ENCODE results near the gene AKAP5. TPM values are rescaled to one million over a fixed set of nuclear protein-coding genes. Genes with fewer than 3 reads are reported as not detected.
A peak's percentile ranks its signal among the peaks of the same experiment; 100 is the strongest.

Gene AKAP5
- polyA plus RNA-seq, 1 donor (not counting 4 experiments of a cell fraction or from before 2014, with no cell fraction given), result 0.08 TPM

DNA sequence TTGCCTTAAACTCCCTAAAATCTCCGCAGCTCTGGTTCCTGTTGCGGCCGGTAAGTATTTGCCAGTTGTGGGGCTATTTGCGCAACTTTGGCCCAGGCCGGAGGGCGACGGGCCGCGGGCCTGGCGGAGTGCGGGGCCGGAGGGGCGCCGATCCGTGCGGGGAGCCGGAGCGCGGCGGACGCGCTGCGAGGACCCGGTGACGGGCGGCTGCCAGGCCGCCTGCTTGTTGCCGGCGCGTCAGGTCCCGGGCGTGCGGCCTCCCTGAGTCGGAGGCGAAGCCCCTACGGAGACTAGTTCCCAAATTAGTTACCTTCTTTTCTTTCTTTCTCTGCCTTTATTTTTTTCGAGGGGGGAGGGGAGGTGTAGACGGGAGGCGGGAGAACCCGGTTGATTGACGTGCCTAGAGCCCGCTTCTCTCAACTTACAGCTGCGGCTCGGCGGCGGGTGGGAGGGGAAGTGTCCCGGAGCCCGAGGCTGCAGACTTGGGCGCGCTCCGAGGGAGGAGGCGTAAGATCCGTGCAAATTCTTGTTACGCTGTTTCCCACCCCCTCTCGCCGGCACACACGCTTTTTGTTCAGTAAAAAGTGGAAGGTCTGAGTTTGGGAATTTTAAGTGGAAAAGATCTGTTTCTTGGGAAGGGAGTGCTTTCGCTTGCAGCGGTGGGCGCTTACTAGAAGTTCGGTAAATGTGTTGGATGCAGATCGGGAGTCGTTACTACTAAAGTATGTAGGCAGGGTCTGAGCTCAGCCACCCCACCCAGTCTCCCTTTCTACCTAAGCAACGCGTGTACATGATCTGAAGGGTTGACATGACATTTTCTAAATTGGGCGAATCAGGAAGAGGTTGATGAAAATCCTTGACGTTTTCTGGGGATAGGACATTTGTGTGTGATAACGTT is 39.8 kb downstream of the AKAP5 start:
- H4K20me1 ChIP-seq (ENCODE audit: control insufficient read depth, extremely low read depth, insufficient read depth, low read length), result peaks cover 5% of the 10 kb centered on the region
- peak overlapping the region; percentile 83 for H3K4me2 ChIP-seq (ENCODE audit: control insufficient read depth, extremely low read depth, insufficient read depth, low read depth, low read length)
- TF ChIP-seq EZH2 (IDR thresholded peaks at IDR 0.05; ENCODE audit: low read length), result no peak
- TF ChIP-seq, protein P1, sequence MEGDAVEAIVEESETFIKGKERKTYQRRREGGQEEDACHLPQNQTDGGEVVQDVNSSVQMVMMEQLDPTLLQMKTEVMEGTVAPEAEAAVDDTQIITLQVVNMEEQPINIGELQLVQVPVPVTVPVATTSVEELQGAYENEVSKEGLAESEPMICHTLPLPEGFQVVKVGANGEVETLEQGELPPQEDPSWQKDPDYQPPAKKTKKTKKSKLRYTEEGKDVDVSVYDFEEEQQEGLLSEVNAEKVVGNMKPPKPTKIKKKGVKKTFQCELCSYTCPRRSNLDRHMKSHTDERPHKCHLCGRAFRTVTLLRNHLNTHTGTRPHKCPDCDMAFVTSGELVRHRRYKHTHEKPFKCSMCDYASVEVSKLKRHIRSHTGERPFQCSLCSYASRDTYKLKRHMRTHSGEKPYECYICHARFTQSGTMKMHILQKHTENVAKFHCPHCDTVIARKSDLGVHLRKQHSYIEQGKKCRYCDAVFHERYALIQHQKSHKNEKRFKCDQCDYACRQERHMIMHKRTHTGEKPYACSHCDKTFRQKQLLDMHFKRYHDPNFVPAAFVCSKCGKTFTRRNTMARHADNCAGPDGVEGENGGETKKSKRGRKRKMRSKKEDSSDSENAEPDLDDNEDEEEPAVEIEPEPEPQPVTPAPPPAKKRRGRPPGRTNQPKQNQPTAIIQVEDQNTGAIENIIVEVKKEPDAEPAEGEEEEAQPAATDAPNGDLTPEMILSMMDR (optimal IDR thresholded peaks at IDR 0.05 in 1 of 3, IDR thresholded peaks at IDR 0.05 in 1 of 3, conservative IDR thresholded peaks at IDR 0.05 in 1 of 3; ENCODE audit: extremely low read depth in 1 of 3, insufficient read depth in 2 of 3, low read length in 3 of 3), result no peak
- peaks cover 3% of the 10 kb centered on the region for H3K9me1 ChIP-seq (ENCODE audit: control insufficient read depth, extremely low read depth, insufficient read depth, low read length)
- H3K27me3 ChIP-seq (ENCODE audit: control insufficient read depth, extremely low read depth, insufficient read depth, low read length), result no peaks in the 10 kb centered on the region
- DNase-seq (ENCODE audit: low read depth, low spot score), result no peak
- dilution Hi-C loops (cut with MboI; ENCODE audit: extremely low pct_ligation_motif_present, low sequenced_read_pairs), result no loop called here
- no peaks in the 10 kb centered on the region for H3K9me3 ChIP-seq (ENCODE audit: control insufficient read depth, low read depth, low read length)
- FAIRE-seq, result no peak
- peaks cover 0 to 4% of the 10 kb centered on the region in 2 experiments for H3K36me3 ChIP-seq (ENCODE audit: control insufficient read depth in 2 of 2, extremely low read depth in 1 of 2, insufficient read depth in 2 of 2, low read length in 2 of 2)
- H3K4me3 ChIP-seq (ENCODE audit: control insufficient read depth in 2 of 3, extremely low read depth in 1 of 3, insufficient read depth in 2 of 3, low read depth in 1 of 3, low read length in 3 of 3), result peak overlapping the region; percentile 66 to 88 (median 88)
- no peak overlapping the region for H2AFZ ChIP-seq (ENCODE audit: control insufficient read depth, low read length)
- peak overlapping the region; percentile 97 for H3K9ac ChIP-seq (ENCODE audit: control insufficient read depth, extremely low read depth, insufficient read depth, low read length)
- H3K27ac ChIP-seq (ENCODE audit: control insufficient read depth, insufficient read depth, low read length), result peak overlapping the region; percentile 97
- H3K79me2 ChIP-seq (ENCODE audit: control insufficient read depth, insufficient read depth, low read length), result peaks cover 58% of the 10 kb centered on the region
- H3K4me1 ChIP-seq (ENCODE audit: control insufficient read depth, extremely low read depth, insufficient read depth, low read length), result peaks cover 54% of the 10 kb centered on the region

DNA sequence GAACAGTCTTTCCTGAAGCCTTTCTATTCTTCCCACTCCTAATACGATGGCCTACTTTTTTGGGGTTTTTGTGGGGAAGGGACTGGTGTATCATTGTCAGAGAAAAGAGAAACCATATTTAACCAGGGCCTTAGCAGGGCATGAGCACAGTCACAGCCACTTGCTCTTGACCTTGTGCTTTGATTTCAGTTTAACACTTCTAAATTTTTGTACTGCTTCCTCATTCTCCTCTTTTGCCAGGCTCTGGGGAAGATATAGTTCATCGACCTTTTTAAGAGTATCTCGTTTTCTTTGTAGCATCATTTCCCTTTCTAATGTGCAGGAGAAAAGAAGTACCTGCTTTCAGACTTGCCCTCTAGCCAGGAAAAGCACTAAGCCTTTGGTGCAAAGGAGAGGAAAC is 41.4 kb downstream of the AKAP5 start:
- peak overlapping the region; percentile 83 for H3K4me2 ChIP-seq (ENCODE audit: control insufficient read depth, extremely low read depth, insufficient read depth, low read depth, low read length)
- DNase-seq (ENCODE audit: low read depth, low spot score) (no peak), FAIRE-seq (no peak)
- peak overlapping the region; percentile 62 for H3K9ac ChIP-seq (ENCODE audit: control insufficient read depth, extremely low read depth, insufficient read depth, low read length)
- dilution Hi-C loops (cut with MboI; ENCODE audit: extremely low pct_ligation_motif_present, low sequenced_read_pairs), result no loop called here
- no peak overlapping the region for H2AFZ ChIP-seq (ENCODE audit: control insufficient read depth, low read length)
- H3K9me3 ChIP-seq (ENCODE audit: control insufficient read depth, low read depth, low read length), result no peaks in the 10 kb centered on the region
- H3K27me3 ChIP-seq (ENCODE audit: control insufficient read depth, extremely low read depth, insufficient read depth, low read length), result no peaks in the 10 kb centered on the region
- TF ChIP-seq EZH2 (IDR thresholded peaks at IDR 0.05; ENCODE audit: low read length), result no peak
- TF ChIP-seq, protein P1 (optimal IDR thresholded peaks at IDR 0.05 in 1 of 3, IDR thresholded peaks at IDR 0.05 in 1 of 3, conservative IDR thresholded peaks at IDR 0.05 in 1 of 3; ENCODE audit: extremely low read depth in 1 of 3, insufficient read depth in 2 of 3, low read length in 3 of 3), result no peak
- H3K9me1 ChIP-seq (ENCODE audit: control insufficient read depth, extremely low read depth, insufficient read depth, low read length), result peaks cover 3% of the 10 kb centered on the region
- peak overlapping the region; percentile 66 to 88 (median 66) for H3K4me3 ChIP-seq (ENCODE audit: control insufficient read depth in 2 of 3, extremely low read depth in 1 of 3, insufficient read depth in 2 of 3, low read depth in 1 of 3, low read length in 3 of 3)
- peaks cover 71% of the 10 kb centered on the region for H3K79me2 ChIP-seq (ENCODE audit: control insufficient read depth, insufficient read depth, low read length)
- peaks cover 59% of the 10 kb centered on the region for H3K4me1 ChIP-seq (ENCODE audit: control insufficient read depth, extremely low read depth, insufficient read depth, low read length)
- H3K27ac ChIP-seq (ENCODE audit: control insufficient read depth, insufficient read depth, low read length), result peak overlapping the region; percentile 85
- peaks cover 14% of the 10 kb centered on the region for H4K20me1 ChIP-seq (ENCODE audit: control insufficient read depth, extremely low read depth, insufficient read depth, low read length)
- H3K36me3 ChIP-seq (ENCODE audit: control insufficient read depth in 2 of 2, extremely low read depth in 1 of 2, insufficient read depth in 2 of 2, low read length in 2 of 2), result peaks cover 0 to 4% of the 10 kb centered on the region in 2 experiments

Measured in keratinocyte (primary cell).